Adrenal gland (tissue), 5 donors: Measurements from ENCODE around the gene CNP.

ENCODE experiments used
- CTCF ChIP-seq, 6 experiments: fragments of 450-650 bp in 4 of 6; fragments of 200-600 bp in 2 of 6; sonication (generic) in 1 of 6; IDR thresholded peaks; 1 replicate in 5 of 6; 2 replicates in 1 of 6; pipeline versions ENCODE4 v1.5.1 to v1.8.0; 2016 to 2021; ENCODE audit warnings: antibody characterized with exemption in 6 of 6, mild to moderate bottlenecking in 2 of 6, moderate library complexity in 1 of 6
- POLR2A ChIP-seq, 2 donors: fragments of 450-650 bp; IDR thresholded peaks; one replicate each; pipeline ENCODE4 v1.6.1; 2017; ENCODE audit warnings: antibody characterized with exemption in 2 of 2, mild to moderate bottlenecking in 2 of 2, moderate library complexity in 1 of 2
- donor health status: DM: no; HTN: no; CAD: no.

- no peak for TF ChIP-seq CTCF (IDR thresholded peaks at IDR 0.05)
- TF ChIP-seq POLR2A (IDR thresholded peaks at IDR 0.05), result no peak
Observed at GRCh38 chr17:41984454-41984853, 17.9 kb downstream of the CNP start.
